Right ventricle myocardium superior (tissue), 1 donor: Measurements from ENCODE around the gene DNAJC18. TPM values are rescaled to one million over a fixed set of nuclear protein-coding genes. Genes with fewer than 3 reads are reported as not detected.
"Not testable (repeated sequence)": the region's sequence is repeated elsewhere in the genome, so short reads cannot be mapped to it uniquely, and the experiment has no call there.

ENCODE experiments used
- ATAC-seq: fragments of 200-7000 bp; cut with Tn5 transposase; one replicate; pipeline ENCODE4 v1.9.1; 2020; ENCODE audit warnings: mild to moderate bottlenecking; ENCODE audit not compliant: poor library complexity
- DNase-seq: peaks from one replicate; pipeline ENCODE4 v3.0.0-alpha.2; 2020
- intact Hi-C: fragments of 100-400 bp; cut with DNase I; formaldehyde crosslinking; loops from one replicate; pipeline ENCODE4 v1.11.2; 2022
- long read RNA-seq: library from polyadenylated mRNA; unstranded; transcript quantifications from one replicate; pipeline ENCODE4 v2.0.0, GENCODE V29; 2021
- total RNA-seq: library from RNA; stranded (reverse); fragmentation: NEBNext Ultra II Directional; extraction: Animal tissue kit (Norgen Biotek cat#: 25700); gene quantifications from one replicate; pipeline ENCODE4 v1.2.1, GENCODE V29; 2021
- donor health status: DM: no; HTN: yes; CAD: no; lungs with severe emphysema.

The DNAJC18 gene
- total RNA-seq = 11.5 TPM
- long read RNA-seq, full-length matches to known transcripts = 19 of 27 reads
- long read RNA-seq, partial matches to known transcripts = 4 of 27 reads
- long read RNA-seq, other reads (novel, unspliced or antisense) = 4 of 27 reads

- ATAC-seq (peak; percentile 99), DNase-seq (peak; percentile 98)
- intact Hi-C loops = no loop called here
These were observed at the start of gene DNAJC18 for GRCh38 chr5:139439013-139439903. Gene DNAJC18 (minus strand): TSS chr5:139439525. CDS start chr5:139439445, 80 bp downstream.

- intact Hi-C loops = no loop called here
- ATAC-seq = peak; percentile 50
- peak; percentile 71 for DNase-seq
These were observed 48.9 kb upstream of the DNAJC18 start for GRCh38 chr5:139488260-139488659.

GRCh38 chr5:139486201-139486600 lies 46.9 kb upstream of the DNAJC18 start:
- no peak for DNase-seq
- intact Hi-C loops = no loop called here
- ATAC-seq = no peak

- ATAC-seq, intact Hi-C loops: not testable (repeated sequence)
- peak; percentile 74 for DNase-seq
These were observed 43.5 kb upstream of the DNAJC18 start for GRCh38 chr5:139482890-139483208.

- ATAC-seq = peak; percentile 84
- intact Hi-C loops = no loop called here
- DNase-seq = peak; percentile 88
These were observed 42.9 kb upstream of the DNAJC18 start, which contains the start of gene STING1 for GRCh38 chr5:139482050-139482889. Gene STING1 (minus strand): TSS chr5:139482758. CDS start chr5:139481704, 1,054 bp downstream.

GRCh38 chr5:139481580-139482049 lies 42.3 kb upstream of the DNAJC18 start:
- DNase-seq = no peak
- peak; percentile 55 for ATAC-seq
- intact Hi-C loops = no loop called here

GRCh38 chr5:139481122-139481533 lies 41.8 kb upstream of the DNAJC18 start:
- intact Hi-C loops = no loop called here
- ATAC-seq (peak; percentile 23), DNase-seq (peak; percentile 70)

GRCh38 chr5:139479729-139480128 lies 40.4 kb upstream of the DNAJC18 start:
- DNase-seq, intact Hi-C loops, ATAC-seq: not testable (repeated sequence)

- DNase-seq, intact Hi-C loops, ATAC-seq: not testable (repeated sequence)
These were observed 39.5 kb upstream of the DNAJC18 start for GRCh38 chr5:139478657-139479423.

GRCh38 chr5:139475865-139476617 lies 36.7 kb upstream of the DNAJC18 start:
- ATAC-seq = no peak
- intact Hi-C loops = no loop called here
- no peak for DNase-seq

GRCh38 chr5:139474890-139475791 lies 35.8 kb upstream of the DNAJC18 start:
- intact Hi-C loops = no loop called here
- ATAC-seq = peak; percentile 54
- DNase-seq = no peak

- intact Hi-C loops = no loop called here
- ATAC-seq = no peak
- DNase-seq = no peak
These were observed 34.2 kb upstream of the DNAJC18 start for GRCh38 chr5:139473565-139473964.

GRCh38 chr5:139473105-139473504 lies 33.8 kb upstream of the DNAJC18 start:
- intact Hi-C loops = no loop called here
- DNase-seq (no peak), ATAC-seq (no peak)

GRCh38 chr5:139472386-139473030 lies 33.2 kb upstream of the DNAJC18 start:
- no peak for DNase-seq

GRCh38 chr5:139470821-139471300 lies 31.5 kb upstream of the DNAJC18 start, which contains the start of gene SMIM33:
Gene SMIM33 (plus strand): TSS chr5:139471004. CDS start chr5:139471122, 118 bp downstream.
- peak; percentile 13 for ATAC-seq
- intact Hi-C loops = no loop called here
- no peak for DNase-seq

More at GRCh38 chr5:139472386-139473030, 33.2 kb upstream of the DNAJC18 start:
- intact Hi-C loops = no loop called here
- ATAC-seq = no peak

- intact Hi-C loops = no loop called here
- DNase-seq = no peak
- no peak for ATAC-seq
These were observed 29.2 kb upstream of the DNAJC18 start for GRCh38 chr5:139468421-139468931.
